Mesodermal cell (in vitro differentiated cells): Measurements from ENCODE around the gene CACNA1I.

Source experiments
- H3K27ac ChIP-seq: 2 replicates; pipeline ENCODE4 v1.7.0; 2013; ENCODE audit warnings: mild to moderate bottlenecking, low read depth, low read length, moderate library complexity; ENCODE audit not compliant: severe bottlenecking
- H3K36me3 ChIP-seq: 2 replicates; pipeline ENCODE4 v1.7.1; 2013; ENCODE audit warnings: mild to moderate bottlenecking, low read length, moderate library complexity; ENCODE audit not compliant: control insufficient read depth, insufficient read depth
- H3K4me1 ChIP-seq: one replicate; pipeline ENCODE4 v1.7.1; 2013; ENCODE audit warnings: mild to moderate bottlenecking, low read length; ENCODE audit not compliant: insufficient read depth, control insufficient read depth, poor library complexity, severe bottlenecking
- H3K4me3 ChIP-seq: 2 replicates; pipeline ENCODE4 v1.7.0; 2013; ENCODE audit warnings: low read length, control low read depth, mild to moderate bottlenecking; ENCODE audit not compliant: insufficient read depth, poor library complexity, severe bottlenecking; ENCODE audit errors: extremely low read depth
- H3K9me3 ChIP-seq: 2 replicates; pipeline ENCODE4 v1.7.1; 2013; ENCODE audit warnings: mild to moderate bottlenecking, low read length, moderate library complexity; ENCODE audit not compliant: control insufficient read depth
- WGBS, 2 experiments: methylation state at CpG; one replicate each; pipeline ENCODE4 v1.1.5; 2013; ENCODE audit warnings: missing lambda C conversion rate in 2 of 2; ENCODE audit not compliant: insufficient coverage in 2 of 2; 5-methylcytosine and 5-hydroxymethylcytosine counted together

The CACNA1I gene

DNA sequence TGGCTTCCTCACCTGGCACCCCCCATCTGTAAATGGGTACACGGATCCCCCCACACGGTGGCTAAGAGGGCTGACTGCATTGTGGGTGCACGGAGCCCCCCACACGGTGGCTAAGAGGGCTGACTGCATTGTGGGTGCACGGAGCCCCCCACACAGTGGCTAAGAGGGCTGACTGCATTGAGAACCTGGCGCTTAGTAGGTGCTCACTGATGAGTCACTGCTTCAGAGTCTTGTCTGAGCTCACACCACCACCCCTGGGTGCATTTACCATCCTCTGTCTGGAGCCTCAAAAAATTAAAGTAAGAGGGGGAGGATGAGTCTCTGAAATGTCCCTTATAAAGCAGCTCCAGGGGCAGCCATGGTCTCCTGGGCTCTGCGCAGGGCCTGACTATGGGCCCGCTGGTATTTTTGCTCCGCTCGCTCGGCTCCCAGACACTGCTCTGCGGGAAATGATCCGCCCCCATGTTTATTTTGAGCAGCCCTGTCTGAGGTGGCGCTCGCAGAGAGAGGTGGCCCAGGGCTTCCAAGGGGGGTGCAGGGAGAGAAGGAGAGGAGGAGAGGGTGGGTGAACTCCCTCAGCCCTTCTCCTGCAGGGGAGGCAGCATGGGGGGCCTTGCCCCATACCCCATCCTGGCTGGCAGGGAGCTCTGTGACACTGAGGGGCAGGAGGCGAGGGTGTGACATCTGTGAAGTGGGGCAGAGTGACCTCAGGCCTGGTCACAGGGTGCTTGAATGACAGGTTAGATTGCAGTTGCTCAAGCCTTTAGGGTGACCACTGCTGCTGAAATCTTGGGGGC, 82.6 kb downstream of the CACNA1I start:
- no peaks in the 10 kb centered on the region for H3K36me3 ChIP-seq
- no peak overlapping the region for H3K4me3 ChIP-seq
- WGBS, 2 experiments, result 81 to 92% methylated on average over 6 to 10 of the region's 16 CpGs

GRCh38 chr22:39653787-39654077, 83.2 kb downstream of the CACNA1I start:
- Histone ChIP-seq H3K36me3 (no peaks in the 10 kb centered on the region), H3K9me3 (no peaks in the 10 kb centered on the region), H3K4me3 (no peak overlapping the region), H3K27ac (no peak overlapping the region), H3K4me1 (no peaks in the 10 kb centered on the region)
- WGBS, 2 experiments, result 86 to 93% methylated on average over 1 to 3 of the region's 3 CpGs

More for the DNA sequence above, 82.6 kb downstream of the CACNA1I start:
- Histone ChIP-seq H3K27ac (no peak overlapping the region), H3K9me3 (no peaks in the 10 kb centered on the region), H3K4me1 (no peaks in the 10 kb centered on the region)

- no peak overlapping the region for H3K4me3 ChIP-seq
- 93 to 94% methylated on average over 10 of the region's 10 CpGs for WGBS, 2 experiments
- no peaks in the 10 kb centered on the region for H3K36me3 ChIP-seq
- H3K9me3 ChIP-seq, result no peaks in the 10 kb centered on the region
- no peak overlapping the region for H3K27ac ChIP-seq
- H3K4me1 ChIP-seq, result no peaks in the 10 kb centered on the region
These were observed 83.8 kb downstream of the CACNA1I start for GRCh38 chr22:39654131-39654926.

- WGBS, 2 experiments, result 73 to 79% methylated on average over 5 to 7 of the region's 8 CpGs
- Histone ChIP-seq H3K9me3 (no peaks in the 10 kb centered on the region), H3K27ac (no peak overlapping the region), H3K36me3 (no peaks in the 10 kb centered on the region), H3K4me1 (no peaks in the 10 kb centered on the region), H3K4me3 (no peak overlapping the region)
These were observed 84.5 kb downstream of the CACNA1I start for GRCh38 chr22:39655004-39655579.

DNA sequence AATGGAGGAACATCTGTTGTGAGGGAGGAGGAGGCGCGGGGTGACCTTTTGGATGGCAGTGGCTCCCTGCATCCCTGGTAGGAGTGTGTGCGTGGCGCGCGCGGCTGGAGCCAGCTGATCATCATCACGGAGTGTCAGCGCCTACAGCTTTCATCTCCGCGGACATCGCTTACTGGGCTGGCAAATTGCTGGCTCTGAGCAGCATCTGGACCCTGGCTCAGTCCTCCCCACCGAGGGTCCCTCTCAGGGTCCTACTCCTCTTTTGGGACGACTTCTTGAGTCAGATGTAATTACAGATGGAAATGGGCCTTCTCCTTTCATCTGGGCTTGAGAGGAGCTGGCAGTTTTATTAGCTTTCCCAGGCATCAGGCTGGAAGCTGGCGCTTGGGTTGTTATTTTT, 85.3 kb downstream of the CACNA1I start:
- Histone ChIP-seq H3K36me3 (no peaks in the 10 kb centered on the region), H3K27ac (no peak overlapping the region), H3K9me3 (no peaks in the 10 kb centered on the region), H3K4me3 (no peak overlapping the region), H3K4me1 (no peaks in the 10 kb centered on the region)
- WGBS, 2 experiments, result 88 to 96% methylated on average over 13 to 14 of the region's 15 CpGs

DNA sequence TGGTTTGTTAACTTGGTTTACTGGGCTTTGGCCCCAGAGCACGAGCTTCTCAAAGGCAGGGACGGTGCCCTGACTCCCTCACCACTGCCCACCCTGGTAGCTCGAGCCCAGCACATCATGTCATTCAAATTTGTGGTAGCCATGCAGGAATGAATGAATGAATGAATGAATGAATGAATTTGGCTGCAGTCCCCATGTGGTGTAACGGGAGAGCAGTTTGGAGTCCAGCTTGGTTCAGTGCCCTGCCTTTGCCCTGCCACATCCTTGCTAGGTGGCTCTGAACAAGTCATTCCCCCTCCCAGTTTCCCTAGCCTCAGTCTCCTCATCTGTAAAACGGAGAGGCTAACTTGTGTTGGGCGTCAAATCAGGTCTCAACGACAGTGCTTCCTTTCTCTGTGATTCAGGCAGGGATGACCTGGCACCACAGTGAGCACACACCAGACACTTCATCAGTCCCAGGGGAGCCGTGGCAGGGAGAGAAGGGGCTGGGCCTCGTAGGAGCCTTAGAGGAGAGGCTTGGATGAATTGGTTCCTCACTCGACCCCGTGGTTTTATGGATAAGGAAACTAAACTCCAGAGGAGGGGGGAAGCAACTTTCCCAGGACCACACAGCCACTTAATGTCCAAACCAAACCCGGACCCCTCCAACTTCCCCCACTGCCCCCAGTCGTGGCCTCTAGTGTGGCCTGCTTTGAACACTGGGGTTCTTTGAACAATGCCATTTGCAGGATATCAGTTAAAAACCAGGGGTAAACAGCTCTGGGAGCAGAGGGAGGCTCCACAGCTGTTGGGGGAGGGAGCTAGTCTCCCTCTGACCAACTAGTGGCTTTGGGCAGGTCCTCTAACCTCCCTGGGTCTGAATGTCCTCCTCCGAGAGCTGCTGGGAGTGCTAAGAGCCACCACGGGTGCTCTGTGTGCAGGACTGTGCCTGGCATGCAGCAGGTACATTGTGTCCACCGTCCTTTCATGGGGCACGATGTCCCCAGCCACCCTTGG, 86.2 kb downstream of the CACNA1I start:
- WGBS, 2 experiments, result 87 to 96% methylated on average over 9 to 11 of the region's 17 CpGs

DNA sequence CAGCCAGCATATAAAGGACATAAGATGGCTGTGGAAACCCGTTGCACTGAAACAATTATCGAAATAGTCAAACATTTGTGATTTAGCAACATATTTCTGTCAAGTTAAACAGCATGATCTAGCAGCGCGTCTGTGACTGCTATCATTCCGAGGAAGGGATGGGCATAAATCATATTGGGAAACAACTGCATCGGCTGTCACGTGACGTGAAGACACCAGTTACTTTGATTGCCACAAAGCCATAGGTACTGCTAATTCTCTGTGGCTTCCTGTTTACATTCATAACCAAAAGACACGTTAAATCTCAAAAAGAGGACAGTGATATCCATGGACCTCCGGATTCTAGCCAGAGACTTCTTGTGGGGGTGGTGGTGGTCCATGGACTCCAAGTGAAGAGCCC, 87.8 kb downstream of the CACNA1I start:
- no peaks in the 10 kb centered on the region for H3K4me1 ChIP-seq
- WGBS, 2 experiments, result 97 to 98% methylated on average over 8 to 9 of the region's 10 CpGs
- no peaks in the 10 kb centered on the region for H3K9me3 ChIP-seq
- H3K4me3 ChIP-seq, result no peak overlapping the region
- H3K36me3 ChIP-seq, result no peaks in the 10 kb centered on the region
- H3K27ac ChIP-seq, result no peak overlapping the region

More for the DNA sequence above, 86.2 kb downstream of the CACNA1I start:
- H3K4me3 ChIP-seq, result no peak overlapping the region
- H3K27ac ChIP-seq, result no peak overlapping the region
- no peaks in the 10 kb centered on the region for H3K4me1 ChIP-seq
- H3K36me3 ChIP-seq, result no peaks in the 10 kb centered on the region
- H3K9me3 ChIP-seq, result no peaks in the 10 kb centered on the region

DNA sequence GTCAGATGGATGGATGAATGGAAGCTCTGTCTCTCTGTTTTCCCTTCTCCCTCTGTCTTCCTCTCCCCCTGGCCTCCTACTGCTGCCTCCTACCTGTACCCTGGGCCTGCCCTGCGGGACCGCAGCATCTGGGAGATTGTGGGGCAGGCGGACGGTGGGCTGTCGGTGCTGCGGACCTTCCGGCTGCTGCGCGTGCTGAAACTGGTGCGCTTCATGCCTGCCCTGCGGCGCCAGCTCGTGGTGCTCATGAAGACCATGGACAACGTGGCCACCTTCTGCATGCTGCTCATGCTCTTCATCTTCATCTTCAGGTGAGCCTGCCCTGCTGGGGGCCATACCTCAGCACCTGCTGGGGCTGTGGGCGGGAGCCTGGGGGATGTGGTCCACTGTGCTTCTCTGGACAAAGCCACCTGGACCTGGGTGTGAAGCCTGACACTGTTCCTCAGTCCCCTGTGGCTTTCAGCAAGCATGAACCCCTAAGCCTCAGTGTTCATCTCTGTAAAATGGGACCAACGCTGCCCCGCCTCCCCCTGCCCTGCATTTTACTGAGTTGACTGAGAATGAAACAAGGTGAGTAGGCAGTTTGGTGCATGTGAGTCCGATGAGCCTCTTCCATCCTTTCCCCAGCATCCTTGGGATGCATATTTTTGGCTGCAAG, 88.4 kb downstream of the CACNA1I start:
- Histone ChIP-seq H3K36me3 (no peaks in the 10 kb centered on the region), H3K4me1 (no peaks in the 10 kb centered on the region), H3K4me3 (no peak overlapping the region), H3K27ac (no peak overlapping the region), H3K9me3 (no peaks in the 10 kb centered on the region)
- 77 to 86% methylated on average over 18 of the region's 18 CpGs for WGBS, 2 experiments

DNA sequence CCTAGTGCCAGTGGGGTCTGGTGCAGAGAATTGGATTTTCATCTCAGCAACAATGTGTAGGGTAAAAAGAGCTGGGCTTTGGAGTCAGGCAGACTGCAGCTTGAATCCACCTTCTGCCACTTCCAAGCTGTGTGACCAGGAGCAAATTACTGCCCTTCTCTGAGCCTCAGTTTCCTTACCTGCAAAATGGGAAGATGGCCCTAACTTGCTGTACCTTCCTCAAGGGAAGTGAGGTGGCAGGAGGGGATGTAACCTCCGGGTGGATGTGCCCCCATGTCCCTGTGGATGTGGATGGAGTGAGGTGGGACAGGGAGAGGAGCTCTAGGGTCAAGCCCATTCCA, 90.9 kb downstream of the CACNA1I start:
- no peak overlapping the region for H3K27ac ChIP-seq
- peaks cover 2% of the 10 kb centered on the region for H3K4me1 ChIP-seq
- no peak overlapping the region for H3K4me3 ChIP-seq
- no peaks in the 10 kb centered on the region for H3K36me3 ChIP-seq
- WGBS, 2 experiments, result 40% methylated on average over 1 of the region's 1 CpG; no CpG with 5 or more reads in 1 of the 2 experiments
- H3K9me3 ChIP-seq, result no peaks in the 10 kb centered on the region
